Non-pigmented ciliary epithelial cell (primary cell): Measurements from ENCODE around the gene JAKMIP1.

ENCODE experiments used
- DNase-seq: peaks from one replicate; pipeline ENCODE4 v3.0.0-alpha.2; 2010; ENCODE audit warnings: low read depth

The JAKMIP1 gene

DNA sequence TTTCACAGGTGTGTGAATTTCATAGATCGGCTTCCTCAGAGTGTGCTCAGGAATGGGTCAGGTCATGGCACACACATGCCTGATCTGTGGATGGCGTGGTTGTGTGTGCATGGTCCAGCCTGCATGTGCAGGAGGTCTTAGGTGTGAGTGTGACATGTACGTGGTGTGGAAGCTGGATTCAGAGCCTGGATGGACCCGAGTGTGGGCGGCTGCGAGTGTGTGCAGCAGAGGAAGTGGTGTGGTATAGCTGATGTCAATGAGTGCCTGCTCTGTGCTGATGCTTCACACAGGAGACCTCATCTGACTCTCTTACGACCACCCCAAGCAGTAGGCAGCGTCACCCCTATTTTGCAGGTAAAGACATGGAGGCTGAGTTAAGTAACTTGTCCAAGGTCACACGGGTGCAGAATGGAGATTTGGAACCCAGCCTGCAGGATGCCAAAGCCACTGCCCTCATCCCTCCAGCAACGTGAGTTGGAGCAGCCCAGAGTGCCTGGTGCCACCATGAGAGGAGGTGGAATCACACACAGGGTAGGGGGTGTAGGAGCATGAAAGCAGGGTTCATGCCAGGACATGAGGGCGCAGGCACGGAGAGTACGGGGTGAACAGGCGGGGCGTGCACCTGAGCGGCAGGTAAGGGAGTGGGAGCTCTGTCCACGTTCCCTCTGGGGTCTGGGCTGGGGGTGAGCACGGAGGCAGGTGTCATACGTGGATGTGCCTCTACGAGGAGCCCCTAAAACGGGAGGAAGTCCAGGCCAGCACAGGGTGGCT is 157.9 kb downstream of the JAKMIP1 start:
- no peak for DNase-seq

DNA sequence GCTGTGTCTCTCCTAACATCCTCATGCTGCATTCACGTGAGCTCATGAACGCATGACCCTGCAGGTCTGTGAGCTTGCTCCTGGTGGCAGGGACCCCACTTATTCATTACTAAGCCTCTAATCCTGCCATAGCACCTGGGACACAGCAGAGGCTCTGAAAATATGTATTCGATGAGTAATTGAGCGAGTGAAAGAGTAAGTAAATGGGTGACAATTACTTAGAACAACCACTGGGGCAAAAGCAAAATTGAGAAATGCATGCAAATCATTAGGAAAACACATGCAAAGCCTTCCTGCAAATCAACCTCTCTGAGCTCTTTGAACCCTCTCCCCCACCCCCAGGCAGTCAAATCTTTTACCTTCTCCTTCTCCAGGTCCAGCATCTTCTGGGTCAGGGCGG is 158.5 kb downstream of the JAKMIP1 start:
- DNase-seq = no peak

- DNase-seq = no peak
Observed at GRCh38 chr4:6038711-6039110, 161.6 kb downstream of the JAKMIP1 start.

- DNase-seq = no peak
Observed at GRCh38 chr4:6035786-6036185, 164.6 kb downstream of the JAKMIP1 start.

DNA sequence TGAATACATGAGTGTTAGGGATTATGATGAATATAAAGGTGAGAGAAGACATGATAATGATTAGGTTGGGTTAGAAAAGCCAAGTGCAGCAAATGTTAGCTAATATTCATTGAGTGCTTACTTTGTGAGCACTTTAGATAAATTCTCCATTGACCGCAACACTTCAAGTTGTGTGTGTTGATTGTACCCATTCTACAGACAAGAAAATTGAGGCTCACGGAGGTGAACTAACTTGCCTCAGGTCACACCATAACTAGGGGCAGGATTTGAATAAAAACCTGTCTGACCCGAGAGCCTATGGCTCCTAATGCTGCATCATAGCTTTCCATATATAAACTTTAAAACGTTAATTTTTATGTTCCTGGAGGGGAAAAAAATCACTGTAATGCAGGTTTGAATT is 167.0 kb downstream of the JAKMIP1 start:
- DNase-seq = no peak

GRCh38 chr4:6032249-6033244 is 167.8 kb downstream of the JAKMIP1 start:
- no peak for DNase-seq

DNA sequence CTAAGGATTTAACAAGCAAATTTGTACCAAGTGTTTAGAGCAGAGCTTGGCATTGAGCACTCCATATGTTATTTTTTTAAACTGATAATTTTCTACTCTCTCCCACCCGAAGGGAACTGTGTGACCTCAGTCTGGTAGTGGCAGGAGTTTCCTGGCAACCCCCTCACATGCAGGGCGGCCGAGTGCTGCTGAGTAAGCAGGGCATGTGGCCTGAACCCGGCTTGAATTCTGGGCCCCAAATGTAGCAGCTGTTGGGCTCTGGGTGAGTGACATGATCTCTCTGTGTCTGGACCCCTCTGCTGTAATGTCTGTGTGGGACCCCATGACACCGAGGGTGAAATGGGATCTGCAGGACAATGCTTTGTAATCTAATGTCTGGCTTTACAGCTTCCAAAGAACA is 168.5 kb downstream of the JAKMIP1 start:
- DNase-seq = no peak

DNA sequence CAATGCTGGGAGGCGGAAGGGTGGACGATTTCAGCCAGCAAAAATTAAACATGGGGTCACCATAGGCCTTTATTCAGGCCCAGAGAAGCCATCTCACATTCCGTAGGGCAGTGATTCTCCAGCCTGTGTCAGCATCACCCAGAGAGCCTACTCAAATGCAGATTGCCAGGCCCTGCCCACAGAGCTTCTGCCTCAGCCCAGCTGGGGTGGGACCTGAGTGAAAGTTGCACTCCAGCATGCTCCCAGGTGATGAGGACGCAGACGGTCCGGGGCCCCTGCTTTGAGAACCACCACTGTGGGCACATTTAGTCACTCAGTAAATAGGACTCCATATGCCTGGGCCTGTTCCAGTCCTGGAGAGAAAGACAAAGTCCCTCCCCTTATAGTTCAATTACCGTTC is 169.7 kb downstream of the JAKMIP1 start:
- DNase-seq = no peak

- no peak for DNase-seq
Observed at GRCh38 chr4:6029254-6029653, 171.1 kb downstream of the JAKMIP1 start.

DNA sequence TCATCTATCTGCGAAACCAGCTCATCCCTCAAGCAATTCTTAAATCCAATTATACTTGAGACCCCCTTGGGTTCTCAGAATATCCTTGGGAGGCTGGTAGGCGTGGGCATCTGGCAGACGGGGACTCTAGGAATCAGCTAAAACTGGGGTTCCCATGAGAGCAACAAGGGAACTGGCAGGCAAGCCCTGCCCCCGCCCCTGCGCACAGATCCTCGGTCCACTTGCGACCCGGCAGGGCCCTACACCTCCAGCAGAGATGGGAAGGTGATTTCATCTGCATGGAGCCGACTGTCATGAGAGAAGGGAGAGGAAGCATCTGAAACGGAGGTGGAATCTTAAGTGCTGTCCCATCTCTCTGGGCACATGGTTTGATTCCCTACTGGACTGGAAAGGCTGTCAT is 172.2 kb downstream of the JAKMIP1 start:
- DNase-seq = no peak

GRCh38 chr4:6027392-6027791 is 173.0 kb downstream of the JAKMIP1 start:
- no peak for DNase-seq

- no peak for DNase-seq
Observed at GRCh38 chr4:6024313-6024960, 175.9 kb downstream of the JAKMIP1 start.

DNA sequence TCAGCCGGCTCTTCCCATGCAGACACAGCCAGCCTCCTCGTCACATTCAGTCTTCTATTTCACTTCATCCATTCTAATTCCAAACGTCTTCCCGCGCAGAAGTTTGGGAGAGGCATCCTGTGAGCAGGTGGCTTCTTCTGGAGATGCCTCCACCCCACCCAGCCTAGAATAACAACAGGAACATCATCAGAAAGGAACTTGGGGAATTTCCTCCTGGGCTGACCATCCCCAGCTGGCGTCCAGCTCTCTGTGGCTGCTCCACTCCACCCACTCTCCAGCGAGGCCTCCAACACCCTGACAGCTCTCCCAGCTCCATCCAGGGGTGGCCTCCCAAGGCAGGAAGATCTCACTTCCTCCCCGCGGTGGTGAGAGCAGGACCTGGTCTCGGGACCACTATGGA is 176.6 kb downstream of the JAKMIP1 start:
- DNase-seq = no peak

DNA sequence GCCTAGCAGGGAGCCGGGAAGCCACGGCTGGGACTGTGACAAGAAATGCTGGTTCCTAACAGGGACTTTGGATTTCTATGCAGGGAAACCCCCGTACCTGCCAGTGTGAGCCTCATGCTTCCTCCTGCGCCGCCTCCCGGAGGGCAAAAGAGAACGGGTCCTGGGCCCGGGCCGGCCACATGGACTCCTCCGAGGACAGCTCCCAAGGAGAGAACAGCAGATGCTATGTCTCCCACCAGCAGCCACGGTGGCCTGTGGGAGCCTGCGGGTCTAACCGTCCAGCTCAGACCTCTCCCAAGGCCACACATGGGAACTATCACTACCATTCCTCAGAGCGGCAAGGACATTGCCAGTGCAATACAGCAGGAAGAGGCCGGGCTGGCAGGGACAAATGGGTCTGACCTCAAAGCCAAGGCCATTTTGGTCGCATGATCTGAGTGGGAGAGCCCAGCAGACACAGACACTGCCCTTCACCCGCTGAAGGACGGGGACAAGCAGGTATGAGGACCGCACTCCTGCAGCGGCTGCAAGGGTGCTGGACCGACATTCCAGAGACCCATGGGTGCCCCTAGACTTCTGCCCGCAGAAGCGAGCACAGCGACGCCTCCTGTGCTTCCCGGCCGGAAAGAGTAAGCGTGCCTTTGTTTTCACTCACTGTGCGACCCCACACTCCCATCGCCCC is 177.6 kb downstream of the JAKMIP1 start:
- no peak for DNase-seq

DNA sequence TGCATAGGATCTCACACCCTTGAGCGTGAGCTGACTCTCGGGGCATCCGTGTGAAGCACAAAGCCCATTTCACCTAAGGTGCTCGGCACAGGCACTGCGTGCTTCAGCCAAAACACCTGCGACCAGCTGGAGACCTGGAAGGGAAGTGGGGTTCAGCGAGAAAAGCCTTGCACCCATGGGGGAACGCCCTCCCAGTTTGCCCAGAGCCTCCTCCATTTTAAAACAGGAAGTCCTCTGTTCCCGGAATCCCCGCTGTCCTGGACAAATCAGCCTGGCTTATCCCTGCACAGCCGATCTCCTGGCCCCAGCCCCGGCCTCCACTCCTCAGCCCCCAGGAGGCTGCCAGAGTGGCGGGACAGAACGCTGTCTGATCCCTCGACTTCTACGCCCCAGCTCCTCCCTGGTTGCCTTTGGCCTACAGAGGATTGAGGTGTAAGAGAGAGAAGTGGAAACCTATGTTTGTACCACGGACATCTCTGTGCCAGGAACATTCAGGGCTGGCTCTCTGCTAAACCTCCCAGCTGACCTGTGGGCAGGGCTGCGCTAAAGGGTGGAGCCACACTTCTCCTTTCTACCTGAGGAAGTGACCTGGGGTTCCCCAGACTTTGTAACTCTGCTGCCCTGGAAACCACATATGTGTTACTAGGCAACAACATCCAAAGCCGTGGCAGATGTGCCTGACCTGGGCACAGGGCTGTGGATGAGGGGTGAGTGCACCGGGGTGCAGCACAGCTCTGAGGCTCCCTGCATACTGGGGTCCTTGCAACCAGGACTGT is 178.3 kb downstream of the JAKMIP1 start:
- no peak for DNase-seq

DNA sequence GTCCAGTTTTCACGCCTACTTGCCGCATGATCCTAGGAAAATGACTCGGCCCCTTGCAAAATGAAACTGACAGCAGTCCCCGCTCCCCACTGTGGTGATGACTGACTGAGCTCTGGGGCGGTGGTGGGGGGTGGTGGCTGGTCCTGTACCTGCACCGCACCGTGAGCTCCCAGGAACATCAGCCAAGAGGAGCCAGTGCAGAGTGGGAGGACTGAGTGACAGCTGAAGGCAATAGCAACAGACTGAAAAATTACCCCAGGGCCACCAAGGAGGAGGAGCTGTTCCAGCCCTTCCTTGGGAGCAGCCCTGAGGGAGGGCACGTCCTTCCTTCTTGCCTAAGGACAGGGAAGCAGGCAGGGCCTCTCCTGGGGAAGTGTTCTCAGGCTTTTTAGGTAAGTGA is 179.7 kb downstream of the JAKMIP1 start:
- DNase-seq = no peak

DNA sequence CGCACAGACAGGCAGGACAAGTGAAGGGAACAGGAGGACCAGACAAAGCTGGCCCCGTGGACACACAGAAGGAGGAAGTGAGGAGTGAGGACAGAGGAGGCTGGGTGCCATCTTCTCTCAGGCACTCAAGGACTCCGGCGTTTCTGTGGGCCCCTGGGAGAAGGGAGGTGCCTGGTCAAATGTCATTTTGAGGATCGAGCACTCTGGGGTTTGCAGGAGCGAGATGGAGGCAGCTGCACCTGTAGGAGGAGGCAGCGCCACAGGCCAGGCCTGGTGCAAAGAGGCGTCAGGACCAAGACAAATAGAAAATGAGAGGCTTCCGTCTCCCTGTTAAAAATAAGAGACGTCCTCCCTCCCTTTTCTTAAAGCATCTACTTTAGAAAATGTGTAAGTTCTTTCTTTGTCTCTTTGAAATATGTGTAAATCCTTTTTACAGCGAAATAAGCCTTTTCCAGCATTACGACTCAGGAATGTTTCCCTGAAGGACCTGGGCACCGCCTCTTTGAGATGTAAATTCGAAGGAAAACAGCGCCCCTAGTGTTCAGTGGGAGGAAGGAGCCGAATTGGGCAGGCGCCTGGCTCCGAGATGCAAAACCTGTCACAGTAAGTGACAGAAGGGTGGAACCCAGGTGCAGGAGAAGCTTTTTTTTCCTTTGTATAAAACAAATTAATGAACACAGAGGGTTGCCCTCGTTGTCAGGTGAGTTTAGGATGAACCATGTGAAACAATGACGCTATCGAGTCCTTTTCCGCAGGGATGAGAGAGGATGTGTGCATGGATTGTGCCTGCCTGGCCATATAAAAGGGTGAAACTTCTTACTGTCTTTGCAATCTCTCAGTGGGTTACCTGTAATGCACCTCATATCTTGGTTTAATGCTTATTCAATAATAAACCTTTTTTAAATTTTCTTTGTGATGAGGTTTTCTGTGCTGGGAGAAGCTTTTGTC is 180.8 kb downstream of the JAKMIP1 start:
- DNase-seq = no peak

DNA sequence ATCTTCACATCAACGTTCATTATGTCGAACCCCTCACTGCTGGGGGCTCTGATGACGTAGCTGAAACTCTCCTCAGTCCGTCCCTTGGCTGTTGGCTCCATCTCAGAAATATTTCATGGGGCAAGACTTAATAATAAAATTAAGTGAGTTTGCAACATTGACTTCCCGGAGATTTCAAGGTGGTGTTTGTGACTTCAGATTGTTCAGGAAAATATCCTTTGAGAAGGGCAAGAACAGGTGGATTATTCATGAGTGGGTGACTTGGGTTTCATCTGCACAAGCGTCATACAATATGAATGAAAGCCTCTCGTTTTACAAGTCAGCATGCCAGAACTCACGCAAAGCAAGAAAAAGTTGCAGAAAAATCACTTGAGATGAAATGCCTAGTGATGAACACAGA is 182.0 kb downstream of the JAKMIP1 start, which contains the start of gene C4orf50:
TSS of gene C4orf50 (minus strand) at position 101 of the 400 bp plus-strand sequence.
- DNase-seq = no peak

- DNase-seq = no peak
Observed at GRCh38 chr4:6017800-6018199, 182.5 kb downstream of the JAKMIP1 start.

DNA sequence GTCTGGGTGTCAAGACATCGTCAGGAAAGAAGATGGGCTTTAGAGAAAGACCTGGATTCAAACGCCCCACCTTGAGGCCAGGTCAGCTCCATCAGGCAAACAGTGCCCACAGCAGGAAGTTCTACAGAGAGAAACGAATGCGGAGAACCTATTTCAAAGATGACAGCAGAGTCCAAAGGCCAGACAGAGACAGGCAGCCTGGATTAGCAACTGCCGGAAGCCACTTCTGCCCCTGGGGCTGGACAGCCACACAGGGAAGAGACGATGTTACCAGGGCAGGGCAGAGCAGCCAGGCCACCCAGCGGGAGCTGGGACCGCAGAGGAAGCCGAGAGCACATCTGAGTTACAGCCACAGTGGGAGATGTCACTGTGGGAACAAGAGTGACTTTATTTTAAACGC is 183.3 kb downstream of the JAKMIP1 start:
- no peak for DNase-seq
